Activated gamma-delta T cell treated with anti-CD3 and anti-CD28 coated beads, Interleukin-2, amount 50 U/mL, for 16 hours (primary cell): ENCODE data around the gene UQCR11.

Experiments
- DNase-seq: peaks from one replicate; pipeline ENCODE4 v3.0.0-alpha.2; 2020; ENCODE audit warnings: low read depth

UQCR11 gene

DNA sequence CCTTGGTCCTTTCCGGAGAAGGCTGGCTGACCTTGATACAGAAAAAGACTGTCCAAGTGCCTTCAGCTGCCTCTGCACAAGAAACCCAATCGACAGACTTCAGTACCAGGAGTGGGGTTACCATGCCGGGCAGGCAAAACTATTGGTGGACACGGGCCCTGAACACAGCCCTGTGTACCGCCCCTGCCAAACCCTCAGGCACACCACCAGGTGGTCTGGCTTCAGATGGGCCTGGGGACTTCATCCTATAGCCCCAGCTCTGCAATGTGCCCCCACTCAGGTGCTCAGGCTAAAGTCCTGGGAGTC is 29.6 kb upstream of the UQCR11 start:
- DNase-seq: no peak

DNA sequence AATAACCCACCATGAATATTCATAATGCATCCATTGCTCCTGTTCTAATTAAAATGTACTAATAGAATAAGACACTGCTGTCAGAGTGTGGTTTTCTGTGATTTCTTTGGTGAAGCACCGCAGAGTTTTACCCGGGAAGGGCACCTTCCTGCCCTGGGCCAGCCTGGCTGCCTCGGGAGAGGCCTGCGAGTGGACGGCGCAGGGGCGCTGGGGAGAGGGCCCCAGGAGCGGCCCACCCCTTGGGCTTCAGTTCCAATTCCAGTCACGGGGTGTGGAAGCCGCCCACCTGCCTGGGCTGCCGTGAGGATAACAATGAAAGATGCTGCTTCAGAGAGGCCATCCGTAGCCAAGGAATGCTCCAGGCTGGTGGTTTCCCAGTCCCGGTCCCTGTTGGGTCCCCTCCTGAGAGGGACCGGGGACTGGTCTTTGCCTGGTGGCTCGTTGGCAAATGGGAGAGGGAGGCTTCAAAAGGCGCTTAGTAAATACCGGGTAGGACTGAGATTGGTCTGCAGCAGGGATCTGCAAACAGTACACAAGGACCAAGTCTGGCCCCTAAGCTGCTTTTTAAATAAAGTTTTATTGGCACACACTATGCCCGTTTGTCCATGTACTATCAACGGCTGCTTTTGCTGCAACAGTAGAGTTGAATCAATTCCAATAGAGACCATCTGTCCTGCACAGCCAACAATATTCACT is 29.1 kb upstream of the UQCR11 start:
- DNase-seq: no peak

- DNase-seq: no peak
Observed at GRCh38 chr19:1633269-1633826, 28.1 kb upstream of the UQCR11 start.

DNA sequence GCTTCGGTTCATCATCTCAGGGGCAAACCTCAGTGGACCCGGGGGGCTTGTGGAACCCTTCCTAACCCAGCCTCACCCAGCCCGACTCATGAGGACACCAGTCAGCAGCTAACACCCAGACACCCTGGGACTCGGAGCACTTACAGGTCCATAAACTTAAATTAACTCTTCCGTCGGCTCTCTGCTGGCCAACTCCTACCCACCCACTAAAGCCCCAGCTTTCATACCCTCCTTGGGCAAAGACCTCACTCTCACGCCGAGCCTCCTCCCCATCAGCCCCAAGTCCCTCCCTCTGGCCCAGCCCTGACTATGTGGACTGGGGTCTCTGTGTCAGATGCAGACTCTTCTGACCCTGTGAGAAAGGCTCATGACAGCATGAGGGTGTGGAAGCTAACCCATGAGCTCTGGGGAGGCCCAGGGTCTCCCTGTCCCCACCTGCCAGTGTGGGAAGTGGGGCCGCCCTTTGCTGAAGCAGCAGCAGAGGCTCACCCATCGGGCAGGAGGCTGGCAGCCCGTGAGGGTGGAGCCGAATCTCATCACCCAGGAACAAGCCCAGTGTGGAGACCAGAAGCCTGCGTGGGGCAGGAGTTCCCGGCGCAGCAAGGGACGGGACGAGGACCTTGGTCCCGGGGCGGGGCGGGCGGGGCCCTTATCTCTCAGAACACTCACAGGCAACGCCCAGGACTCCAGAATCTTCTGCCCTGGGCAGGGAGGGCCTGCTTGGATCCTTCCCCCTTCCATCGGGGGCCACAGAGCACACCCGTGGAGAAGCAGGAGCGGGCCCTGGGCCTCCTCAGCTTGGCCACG is 27.4 kb upstream of the UQCR11 start:
- DNase-seq: no peak

DNA sequence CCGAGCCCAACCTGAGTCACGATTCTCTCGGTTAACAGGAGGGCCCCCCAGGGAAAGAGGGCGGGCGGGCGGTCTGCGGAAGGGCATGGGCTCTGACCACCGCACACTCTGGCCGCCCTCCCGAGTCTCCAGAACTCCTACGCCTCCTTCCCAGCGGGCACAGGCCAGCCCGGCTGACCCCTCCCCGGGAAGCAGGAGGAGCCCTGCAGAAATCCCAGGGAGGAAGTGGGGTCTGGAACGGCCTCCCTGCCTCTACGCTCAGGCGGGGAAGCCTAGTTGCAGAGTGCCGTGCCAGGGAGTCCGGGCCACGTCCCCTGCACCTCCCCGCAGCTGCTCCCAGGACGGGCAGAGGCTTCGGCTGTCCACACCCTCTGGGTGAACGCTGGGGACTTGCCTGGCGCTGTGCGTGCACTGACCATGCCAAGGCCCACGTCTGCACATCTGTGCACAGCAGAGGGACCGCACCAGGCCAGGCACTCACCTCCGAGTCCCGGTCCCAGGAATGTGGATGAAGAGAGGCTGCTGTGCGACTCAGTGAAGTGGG is 26.4 kb upstream of the UQCR11 start:
- no peak for DNase-seq

DNA sequence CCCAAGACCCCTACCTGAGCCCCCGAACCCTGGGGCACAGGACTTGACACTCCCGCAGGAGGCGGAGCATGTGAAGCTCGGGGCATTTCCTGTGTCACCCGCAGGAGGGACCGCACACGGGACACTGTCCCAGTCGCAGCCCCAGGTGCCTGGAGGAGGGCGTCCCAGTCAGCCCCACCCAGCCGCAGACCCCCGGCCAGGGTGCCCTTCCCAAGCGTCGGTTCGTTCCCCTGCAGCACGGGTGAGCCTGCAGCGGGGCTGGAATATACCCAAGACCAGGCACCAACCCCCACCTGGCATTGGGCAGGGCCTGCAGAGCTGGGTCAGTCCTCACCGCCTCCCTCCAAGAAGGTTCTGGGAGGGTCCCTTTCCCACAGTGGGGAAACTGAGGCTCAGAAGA is 25.5 kb upstream of the UQCR11 start:
- no peak for DNase-seq

- no peak for DNase-seq
Observed at GRCh38 chr19:1630012-1630411, 24.8 kb upstream of the UQCR11 start.

DNA sequence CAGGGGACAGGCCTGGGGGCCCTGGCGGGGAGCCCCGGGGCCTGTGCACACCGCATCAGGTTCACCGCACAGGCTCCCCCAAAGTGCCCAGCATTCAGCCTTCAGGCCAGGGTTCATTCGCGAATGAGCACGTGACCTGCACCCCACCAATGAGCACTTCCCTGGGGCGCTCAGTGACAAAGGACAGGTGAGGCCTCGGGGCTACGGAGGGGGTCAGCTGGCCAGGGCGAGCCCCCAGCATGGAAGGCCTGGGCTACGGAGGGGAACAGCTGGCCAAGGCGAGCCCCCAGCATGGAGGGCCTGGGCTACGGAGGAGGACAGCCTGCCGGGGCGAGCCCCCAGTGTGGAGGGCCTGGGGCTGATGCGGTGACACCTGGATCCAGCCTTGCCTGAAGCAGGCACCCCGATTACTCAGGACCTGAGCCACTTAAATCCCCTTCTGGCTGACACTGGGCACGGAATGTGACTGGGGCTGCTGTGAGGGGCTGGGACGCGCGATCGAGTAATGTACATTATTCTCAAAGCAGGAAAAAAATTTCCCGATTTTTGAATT is 24.1 kb upstream of the UQCR11 start:
- DNase-seq: no peak

- no peak for DNase-seq
Observed at GRCh38 chr19:1627194-1627593, 21.9 kb upstream of the UQCR11 start.

DNA sequence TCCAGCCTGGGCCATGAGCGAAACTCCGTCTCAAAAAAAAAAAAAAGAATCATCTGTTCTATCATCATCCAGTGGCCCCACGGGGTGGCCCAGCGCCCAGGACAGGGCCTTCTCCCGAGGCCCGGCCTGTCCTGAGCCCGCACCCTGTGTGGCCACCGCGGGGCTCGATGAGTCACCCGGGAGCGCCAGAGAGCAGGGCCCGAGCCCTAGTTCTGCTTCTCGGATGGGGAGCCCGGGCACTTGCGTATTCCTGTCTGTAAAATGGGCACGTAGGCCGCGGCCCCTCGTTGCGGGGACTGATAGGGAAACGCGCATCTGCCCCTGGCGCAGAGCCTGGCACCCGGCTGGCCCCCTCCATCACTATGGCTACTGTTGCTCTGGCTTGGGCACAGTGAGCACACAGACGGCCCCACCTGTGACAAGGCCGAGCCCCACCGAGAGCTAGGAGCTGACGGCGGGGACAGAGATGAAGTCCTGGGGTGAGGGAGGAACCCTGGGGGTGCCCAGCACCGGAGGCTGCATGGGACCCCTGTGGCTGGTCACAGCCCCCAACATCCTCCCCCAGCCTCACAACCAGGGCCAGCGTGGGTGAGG is 21.3 kb upstream of the UQCR11 start:
- no peak for DNase-seq

- DNase-seq: peak; percentile 22
Observed at GRCh38 chr19:1624458-1624857, 19.2 kb upstream of the UQCR11 start.

GRCh38 chr19:1622541-1622940 is 17.3 kb upstream of the UQCR11 start:
- no peak for DNase-seq

DNA sequence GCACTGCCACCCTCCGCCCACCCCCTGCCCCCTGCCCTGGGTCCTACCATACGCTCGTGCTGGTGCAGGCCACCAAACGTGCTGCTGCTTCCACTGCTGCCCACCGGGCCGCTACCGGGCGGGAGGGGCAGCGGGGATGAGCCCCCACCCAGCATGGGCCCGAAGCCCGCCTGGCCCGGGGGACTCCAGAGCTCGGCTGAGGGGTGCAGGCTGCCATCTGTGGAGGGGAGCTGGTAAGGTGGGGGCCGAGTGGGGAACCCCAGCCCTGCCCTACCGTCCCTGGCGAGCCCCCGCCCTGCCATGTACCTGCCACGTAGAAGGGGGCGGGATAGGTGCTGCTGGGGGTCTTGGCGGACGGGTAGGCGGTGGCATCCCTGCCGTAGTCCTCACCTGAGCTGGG is 16.7 kb upstream of the UQCR11 start:
- no peak for DNase-seq

DNA sequence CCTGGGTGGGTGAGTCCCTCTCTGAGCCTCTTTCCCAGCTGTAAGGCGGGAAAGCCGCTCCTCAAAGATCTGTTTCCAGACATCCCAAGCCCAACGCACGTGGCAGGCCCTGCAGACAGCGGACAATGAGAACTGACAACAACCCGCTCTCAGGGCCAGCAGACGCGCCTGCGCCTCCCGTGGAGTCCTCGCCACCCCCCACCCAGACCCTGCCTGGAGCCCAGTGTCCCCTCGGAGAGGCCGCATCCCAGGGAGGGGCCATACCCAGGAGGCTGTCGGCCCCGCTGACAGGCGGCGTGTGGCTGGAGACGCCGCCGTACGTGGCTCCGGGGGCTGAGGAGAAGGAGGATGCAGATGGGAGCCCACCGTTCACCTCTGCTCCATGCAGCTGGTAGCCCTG is 16.3 kb upstream of the UQCR11 start:
- no peak for DNase-seq

GRCh38 chr19:1621021-1621420 is 15.8 kb upstream of the UQCR11 start:
- DNase-seq: no peak

DNA sequence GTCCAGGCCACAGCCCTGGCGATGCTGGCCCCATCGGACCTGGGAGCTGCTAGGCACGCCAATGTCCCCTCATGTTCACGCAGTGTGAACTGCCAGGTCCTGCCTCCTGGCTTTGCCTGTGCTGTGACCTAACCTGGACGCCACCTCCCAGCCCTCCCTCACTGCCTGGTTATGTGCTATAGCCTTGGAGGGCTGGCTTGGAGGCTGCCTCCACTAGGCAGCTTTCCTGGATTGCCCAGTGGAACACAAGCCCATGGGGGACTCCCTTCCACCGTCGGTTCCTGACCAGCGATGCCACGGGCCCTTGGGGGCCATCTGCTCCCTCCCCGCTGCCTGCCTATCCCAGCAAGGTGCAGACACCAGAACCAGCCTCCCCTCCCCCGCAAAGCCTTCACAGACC is 15.2 kb upstream of the UQCR11 start:
- DNase-seq: no peak

GRCh38 chr19:1619703-1620102 is 14.4 kb upstream of the UQCR11 start:
- DNase-seq: no peak

- no peak for DNase-seq
Observed at GRCh38 chr19:1619094-1619439, 13.8 kb upstream of the UQCR11 start.

DNA sequence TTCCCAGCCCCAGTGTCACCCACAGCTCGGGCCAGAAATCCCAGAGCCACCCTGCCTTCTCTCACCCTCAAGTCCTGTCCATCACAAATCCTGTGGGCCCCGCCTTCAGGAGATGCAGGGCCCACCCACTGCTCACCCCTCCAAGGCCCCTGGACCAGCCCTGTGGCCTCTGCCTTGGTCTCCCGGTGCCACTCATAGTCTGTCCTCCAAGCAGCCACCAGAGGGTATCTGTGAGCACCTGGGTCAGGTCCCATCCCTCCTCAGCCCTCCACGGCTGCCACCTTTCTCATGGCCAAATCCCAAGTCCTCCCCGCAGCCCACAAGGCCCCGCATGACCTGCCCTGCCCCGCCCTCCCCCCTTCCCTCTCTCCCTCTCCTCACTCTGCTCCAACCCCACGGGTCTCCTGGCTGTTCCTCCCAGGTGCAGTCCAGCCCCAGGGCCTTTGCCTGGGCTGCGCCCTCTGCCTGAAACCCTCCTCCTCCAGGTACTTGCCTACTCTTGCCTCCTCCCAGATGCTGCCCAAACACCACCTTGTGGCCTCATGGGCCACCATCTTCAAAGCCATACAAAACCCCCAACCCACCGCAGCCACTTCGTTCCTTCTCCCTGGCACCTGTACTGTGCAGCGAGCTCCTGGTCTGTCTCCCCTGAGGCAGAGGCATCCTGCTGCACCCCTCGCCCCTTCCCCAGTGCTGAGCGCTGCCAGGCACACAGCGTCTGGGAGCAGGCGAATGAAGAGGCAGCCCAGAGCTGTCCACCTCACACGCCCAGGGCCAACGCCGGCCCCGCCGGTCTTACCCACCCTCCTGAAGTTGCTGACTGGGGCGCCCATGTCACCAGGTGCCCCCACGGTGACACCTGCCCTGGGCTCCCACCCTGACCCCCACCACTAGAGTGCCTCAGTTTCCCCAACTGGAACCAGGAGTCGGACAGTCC is 13.2 kb upstream of the UQCR11 start:
- DNase-seq: no peak

GRCh38 chr19:1616875-1617274 is 11.6 kb upstream of the UQCR11 start:
- DNase-seq: no peak

DNA sequence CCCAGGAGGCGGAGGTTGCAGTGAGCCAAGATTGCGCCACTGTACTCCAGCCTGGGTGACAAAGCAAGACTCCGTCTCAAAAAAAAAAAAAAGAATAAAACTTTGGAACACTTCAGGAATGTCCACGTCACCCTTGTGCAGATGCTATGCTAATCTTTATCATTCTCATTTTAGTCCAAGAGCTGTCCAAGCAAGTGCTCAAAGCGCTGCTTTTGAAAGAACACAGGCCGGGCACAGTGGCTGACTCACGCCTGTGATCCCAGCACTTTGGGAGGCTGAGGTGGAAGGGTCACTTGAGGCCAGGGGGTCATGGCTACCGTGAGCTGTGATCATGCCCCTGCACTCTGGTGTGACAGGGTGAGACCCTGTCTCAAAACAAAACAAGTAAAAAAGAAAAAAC is 11.1 kb upstream of the UQCR11 start:
- no peak for DNase-seq
